DND-41 (cell line): ENCODE results near the gene AFAP1.

Experiments used
- EZH2 ChIP-seq: IDR thresholded peaks from 3 replicates; pipeline ENCODE4 v1.6.1; 2012; ENCODE audit warnings: borderline replicate concordance, low read depth, mild to moderate bottlenecking, moderate library complexity, low read length, inconsistent platforms; ENCODE audit not compliant: severe bottlenecking
- TF ChIP-seq, protein P1 (sequence below): IDR thresholded peaks from 2 replicates; pipeline ENCODE4 v1.5.1; 2012; ENCODE audit warnings: borderline replicate concordance, low read length, moderate library complexity, mild to moderate bottlenecking; ENCODE audit not compliant: poor library complexity, severe bottlenecking; ENCODE audit errors: extremely low read depth

DNA sequence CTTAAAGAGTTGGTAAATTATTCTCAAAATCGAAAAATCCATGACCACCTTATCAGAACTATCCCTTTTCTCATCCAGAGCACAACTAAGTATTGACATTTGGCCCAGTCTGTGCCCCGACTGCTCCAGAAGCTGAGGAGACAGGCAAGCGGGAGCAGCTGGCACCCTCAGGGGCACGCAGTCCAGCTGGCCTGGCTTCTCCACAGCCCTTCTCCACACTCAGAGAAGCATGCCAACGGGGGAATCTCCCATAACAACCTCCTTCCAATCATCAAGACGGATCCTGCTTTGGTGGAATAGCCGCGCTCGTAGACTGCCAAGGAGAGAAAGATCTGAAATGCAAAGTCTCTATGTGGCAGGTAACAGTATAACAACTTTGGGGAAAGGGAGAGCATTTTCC, 85.4 kb downstream of the AFAP1 start:
- TF ChIP-seq, protein P1, sequence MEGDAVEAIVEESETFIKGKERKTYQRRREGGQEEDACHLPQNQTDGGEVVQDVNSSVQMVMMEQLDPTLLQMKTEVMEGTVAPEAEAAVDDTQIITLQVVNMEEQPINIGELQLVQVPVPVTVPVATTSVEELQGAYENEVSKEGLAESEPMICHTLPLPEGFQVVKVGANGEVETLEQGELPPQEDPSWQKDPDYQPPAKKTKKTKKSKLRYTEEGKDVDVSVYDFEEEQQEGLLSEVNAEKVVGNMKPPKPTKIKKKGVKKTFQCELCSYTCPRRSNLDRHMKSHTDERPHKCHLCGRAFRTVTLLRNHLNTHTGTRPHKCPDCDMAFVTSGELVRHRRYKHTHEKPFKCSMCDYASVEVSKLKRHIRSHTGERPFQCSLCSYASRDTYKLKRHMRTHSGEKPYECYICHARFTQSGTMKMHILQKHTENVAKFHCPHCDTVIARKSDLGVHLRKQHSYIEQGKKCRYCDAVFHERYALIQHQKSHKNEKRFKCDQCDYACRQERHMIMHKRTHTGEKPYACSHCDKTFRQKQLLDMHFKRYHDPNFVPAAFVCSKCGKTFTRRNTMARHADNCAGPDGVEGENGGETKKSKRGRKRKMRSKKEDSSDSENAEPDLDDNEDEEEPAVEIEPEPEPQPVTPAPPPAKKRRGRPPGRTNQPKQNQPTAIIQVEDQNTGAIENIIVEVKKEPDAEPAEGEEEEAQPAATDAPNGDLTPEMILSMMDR, result no peak
- no peak for TF ChIP-seq EZH2
